Choroid plexus epithelial cell (primary cell): ENCODE results near the gene MYLK3.

Experiments
- DNase-seq: peaks from one replicate; pipeline ENCODE4 v3.0.0-alpha.2; 2010; ENCODE audit warnings: low read depth
- H3K4me3 ChIP-seq: 2 replicates; pipeline ENCODE4 v1.5.1; 2011; ENCODE audit warnings: low read depth, mild to moderate bottlenecking, control low read depth, low read length, moderate library complexity
- TF ChIP-seq, protein P1 (sequence below): conservative IDR thresholded peaks from 2 replicates; pipeline ENCODE4 v1.5.1; 2011; ENCODE audit warnings: low read depth, mild to moderate bottlenecking, control low read depth, inconsistent platforms, low read length, moderate library complexity

The MYLK3 gene

DNA sequence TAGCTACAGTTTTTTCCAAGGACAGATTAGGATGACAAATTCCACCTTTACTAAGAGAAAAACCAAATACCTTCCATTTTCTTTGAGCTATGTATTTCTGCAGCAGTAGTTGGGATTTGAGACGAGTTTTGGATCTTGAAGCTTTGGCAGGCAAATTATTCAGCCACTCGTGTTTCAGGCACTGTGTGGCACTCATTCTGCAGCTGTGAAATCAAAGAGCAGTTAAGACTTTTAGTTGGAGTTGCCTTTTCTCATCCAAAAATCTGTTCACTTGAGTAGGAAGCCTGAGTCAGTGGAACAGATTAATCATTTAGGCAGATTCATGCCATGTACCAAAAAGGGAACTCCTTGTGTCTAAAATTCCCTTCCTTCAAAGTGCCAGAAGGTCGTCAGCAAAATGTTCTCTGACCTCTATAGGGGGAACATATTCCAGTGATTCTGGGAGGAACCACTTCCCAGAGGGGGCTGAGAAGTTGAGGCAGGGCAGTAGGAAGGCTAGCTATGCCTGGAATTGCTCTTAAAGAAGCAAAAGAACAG lies 38.6 kb downstream of the MYLK3 start:
- H3K4me3 ChIP-seq, result no peak overlapping the region
- no peak for DNase-seq
- TF ChIP-seq, protein P1, sequence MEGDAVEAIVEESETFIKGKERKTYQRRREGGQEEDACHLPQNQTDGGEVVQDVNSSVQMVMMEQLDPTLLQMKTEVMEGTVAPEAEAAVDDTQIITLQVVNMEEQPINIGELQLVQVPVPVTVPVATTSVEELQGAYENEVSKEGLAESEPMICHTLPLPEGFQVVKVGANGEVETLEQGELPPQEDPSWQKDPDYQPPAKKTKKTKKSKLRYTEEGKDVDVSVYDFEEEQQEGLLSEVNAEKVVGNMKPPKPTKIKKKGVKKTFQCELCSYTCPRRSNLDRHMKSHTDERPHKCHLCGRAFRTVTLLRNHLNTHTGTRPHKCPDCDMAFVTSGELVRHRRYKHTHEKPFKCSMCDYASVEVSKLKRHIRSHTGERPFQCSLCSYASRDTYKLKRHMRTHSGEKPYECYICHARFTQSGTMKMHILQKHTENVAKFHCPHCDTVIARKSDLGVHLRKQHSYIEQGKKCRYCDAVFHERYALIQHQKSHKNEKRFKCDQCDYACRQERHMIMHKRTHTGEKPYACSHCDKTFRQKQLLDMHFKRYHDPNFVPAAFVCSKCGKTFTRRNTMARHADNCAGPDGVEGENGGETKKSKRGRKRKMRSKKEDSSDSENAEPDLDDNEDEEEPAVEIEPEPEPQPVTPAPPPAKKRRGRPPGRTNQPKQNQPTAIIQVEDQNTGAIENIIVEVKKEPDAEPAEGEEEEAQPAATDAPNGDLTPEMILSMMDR, result no peak

DNA sequence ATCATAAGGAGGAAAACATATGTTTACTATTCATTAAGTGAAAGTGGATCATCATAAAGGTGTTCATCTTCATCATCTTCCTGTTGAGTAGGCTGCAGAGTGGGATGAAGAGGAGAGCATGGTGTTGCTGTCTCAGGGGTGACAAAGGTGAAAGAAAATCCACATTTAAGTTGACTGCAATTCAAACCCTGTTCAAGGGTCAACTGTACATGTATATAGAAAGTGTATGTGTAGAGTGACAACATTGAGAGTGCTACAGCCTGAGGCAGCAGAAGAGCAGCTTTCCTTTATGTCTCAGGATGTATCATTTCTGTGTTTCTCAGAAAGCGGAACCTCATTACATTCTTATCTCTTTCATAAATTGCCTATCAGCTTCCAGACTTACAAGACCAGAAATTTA lies 41.5 kb downstream of the MYLK3 start:
- no peak for DNase-seq
- TF ChIP-seq, protein P1, result no peak
- no peak overlapping the region for H3K4me3 ChIP-seq

DNA sequence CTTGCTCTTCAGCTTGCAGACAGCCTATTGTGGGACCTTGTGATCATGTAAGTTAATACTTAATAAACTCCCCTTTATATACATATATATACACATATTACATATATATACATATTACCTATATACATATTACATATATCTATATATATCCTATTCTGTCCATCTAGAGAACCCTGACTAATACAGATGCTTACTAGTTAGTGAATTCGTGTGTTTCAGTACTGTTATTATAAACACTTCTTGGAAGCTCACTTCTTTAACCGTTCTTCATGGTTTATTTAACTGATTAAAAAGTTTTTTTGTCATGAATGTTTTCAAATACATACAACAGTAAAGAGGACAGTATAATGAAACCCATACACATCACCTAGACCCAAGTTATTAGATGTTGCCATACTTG lies 46.1 kb downstream of the MYLK3 start:
- TF ChIP-seq, protein P1, result no peak
- no peak for DNase-seq
- no peak overlapping the region for H3K4me3 ChIP-seq

- no peak for DNase-seq
These were observed 46.5 kb downstream of the MYLK3 start for GRCh38 chr16:46701615-46702014.

DNA sequence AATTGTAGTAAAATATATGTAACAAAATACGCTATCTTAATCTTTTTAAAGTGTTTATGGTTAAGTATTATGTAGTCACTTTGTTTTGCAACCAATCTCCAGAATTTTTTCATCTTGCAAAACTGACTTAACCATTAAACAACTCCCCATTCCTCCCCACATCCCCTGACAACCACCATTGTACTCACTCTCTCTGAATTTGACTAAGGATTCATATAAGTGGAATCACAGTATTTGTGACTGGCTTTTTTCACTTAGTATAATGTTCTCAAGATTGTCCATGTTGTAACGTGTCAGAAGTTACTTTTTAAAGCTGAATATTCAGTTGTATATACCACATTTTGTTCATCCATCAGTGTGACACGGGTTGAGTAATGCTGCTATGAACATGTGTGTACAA lies 48.1 kb downstream of the MYLK3 start:
- DNase-seq, result no peak
- TF ChIP-seq, protein P1, result no peak
- no peak overlapping the region for H3K4me3 ChIP-seq

More at GRCh38 chr16:46701615-46702014, 46.5 kb downstream of the MYLK3 start:
- H3K4me3 ChIP-seq, result no peak overlapping the region
- TF ChIP-seq, protein P1, result no peak

GRCh38 chr16:46696957-46697356 lies 51.2 kb downstream of the MYLK3 start:
- no peak overlapping the region for H3K4me3 ChIP-seq
- TF ChIP-seq, protein P1, result no peak
- no peak for DNase-seq

GRCh38 chr16:46695937-46696336 lies 52.2 kb downstream of the MYLK3 start:
- H3K4me3 ChIP-seq, result no peak overlapping the region
- DNase-seq, result no peak
- TF ChIP-seq, protein P1, result no peak
